ENCODE results near the gene LTBR. TPM values are rescaled to one million over a fixed set of nuclear protein-coding genes. Genes with fewer than 3 reads are reported as not detected.
"Not testable (repeated sequence)": the region's sequence is repeated elsewhere in the genome, so short reads cannot be mapped to it uniquely, and the experiment has no call there.

Gene LTBR
- total RNA-seq, 2 donors from 2014 or later: 120 to 129 TPM

DNA sequence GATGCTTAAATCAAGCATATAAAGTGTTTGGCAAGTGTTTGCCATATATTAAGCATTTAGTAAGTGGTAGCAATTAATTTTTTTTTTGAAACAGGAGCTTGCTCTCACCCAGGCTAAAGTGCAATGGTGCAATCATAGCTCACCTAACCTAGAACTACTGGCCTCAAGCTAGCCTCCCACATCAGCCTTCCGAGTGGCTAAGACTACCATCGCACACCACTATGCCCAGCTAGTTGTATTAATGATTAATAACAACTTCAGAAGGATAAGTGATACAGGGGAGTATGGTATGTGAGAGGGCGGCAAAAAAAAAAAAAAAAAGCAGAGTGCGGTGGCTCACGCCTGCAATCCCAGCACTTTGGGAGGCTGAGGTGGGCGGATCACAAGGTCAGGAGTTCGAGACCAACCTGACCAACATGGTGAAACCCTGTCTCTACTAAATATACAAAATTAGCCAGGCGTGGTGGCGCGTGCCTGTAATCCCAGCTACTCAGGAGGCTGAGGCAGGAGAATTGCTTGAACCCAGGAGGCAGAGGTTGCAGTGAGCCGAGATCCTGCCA, 39.8 kb upstream of the LTBR start:
- intact Hi-C loops (cut with DNase I, micrococcal nuclease); ATAC-seq; DNase-seq: not testable (repeated sequence)

DNA sequence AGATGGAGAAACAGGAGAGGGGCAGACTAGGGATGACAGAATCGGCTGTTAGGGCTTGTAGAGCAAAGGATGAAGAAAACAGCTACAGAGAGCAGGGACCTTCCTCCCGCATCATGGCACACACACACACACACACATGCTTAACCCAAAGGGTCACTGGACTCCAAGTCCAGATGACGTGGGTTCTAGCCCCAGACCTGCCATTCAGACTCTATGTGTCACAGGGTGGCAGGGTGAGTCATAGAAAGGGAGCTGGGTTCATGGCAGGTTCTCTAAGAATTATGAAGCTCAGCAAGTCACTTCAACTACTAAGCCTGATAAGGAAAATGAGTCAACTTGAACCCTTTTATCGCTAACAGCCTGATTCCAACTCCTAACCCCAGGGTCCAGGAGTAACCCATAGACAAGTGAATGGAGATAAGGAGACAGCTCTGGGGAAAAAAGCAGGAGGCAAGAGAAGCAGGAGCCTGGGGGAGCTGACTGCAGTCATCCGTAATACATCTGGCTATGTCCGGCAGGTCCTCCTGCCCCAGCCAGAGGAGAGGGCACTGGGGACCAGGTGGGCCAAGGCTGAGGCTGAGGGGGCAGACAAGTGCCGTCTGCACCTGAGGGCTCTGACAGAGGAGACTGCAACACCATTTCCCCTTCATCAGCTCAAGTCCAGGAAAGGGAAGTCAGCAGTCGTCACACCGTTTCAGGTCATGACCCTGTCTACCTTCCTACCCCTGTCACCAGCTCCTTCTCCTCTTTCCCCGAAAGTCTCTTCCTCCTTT, 38.5 kb upstream of the LTBR start:
- ATAC-seq: peak; percentile 16
- intact Hi-C loops (cut with DNase I, micrococcal nuclease): no loop called here
- no peak for DNase-seq

DNA sequence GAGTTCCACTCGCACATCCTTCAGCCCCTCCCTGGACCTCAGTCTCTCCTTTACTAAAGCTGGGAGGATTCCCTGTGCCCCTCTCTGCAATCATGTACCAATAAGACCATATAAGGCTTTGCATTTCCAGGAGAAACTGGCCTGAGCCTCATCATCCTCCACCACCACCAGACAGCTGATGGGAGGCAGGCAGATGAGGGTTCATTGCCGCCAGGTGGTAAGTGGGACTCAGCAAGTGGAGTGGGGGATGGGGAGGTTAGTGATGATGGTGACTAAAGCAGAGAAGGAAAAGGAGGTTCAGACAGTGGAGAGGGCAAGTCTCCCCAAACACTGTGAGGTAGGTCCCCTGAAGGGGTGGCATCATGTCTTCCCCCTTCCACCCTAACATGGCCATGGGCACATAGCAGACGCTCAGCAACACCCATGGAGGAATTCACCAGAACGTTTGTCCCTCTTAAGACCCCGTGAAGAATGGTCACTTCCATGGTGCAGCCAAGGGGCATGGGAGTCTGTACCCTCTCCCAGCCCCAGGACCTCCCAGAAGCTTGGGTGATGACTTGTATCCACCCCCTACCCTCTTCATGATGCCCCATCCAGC, 37.6 kb upstream of the LTBR start:
- DNase-seq: no peak
- no peak for ATAC-seq
- intact Hi-C loops (cut with DNase I, micrococcal nuclease): no loop called here

DNA sequence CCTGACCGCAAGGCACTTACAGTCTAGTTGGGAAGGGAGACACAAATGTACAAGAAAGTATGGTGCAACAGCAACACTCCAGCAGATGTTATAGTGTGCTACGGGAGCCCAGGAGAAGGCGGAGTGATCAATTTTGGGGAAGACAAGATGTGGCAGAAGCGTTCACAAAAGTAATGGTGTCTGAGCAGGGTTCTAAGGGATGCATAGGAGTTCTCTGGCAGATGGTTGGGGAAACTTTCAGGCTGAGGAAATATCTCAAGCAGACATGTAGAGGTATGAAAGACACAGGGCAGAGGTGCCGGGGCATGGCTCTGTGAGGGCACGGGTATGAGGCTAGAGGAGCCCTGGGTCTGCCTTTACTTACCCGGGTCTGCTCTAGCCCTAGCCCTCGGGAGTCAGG, 37.0 kb upstream of the LTBR start:
- intact Hi-C loops (cut with DNase I, micrococcal nuclease): no loop called here
- DNase-seq (no peak), ATAC-seq (no peak)

DNA sequence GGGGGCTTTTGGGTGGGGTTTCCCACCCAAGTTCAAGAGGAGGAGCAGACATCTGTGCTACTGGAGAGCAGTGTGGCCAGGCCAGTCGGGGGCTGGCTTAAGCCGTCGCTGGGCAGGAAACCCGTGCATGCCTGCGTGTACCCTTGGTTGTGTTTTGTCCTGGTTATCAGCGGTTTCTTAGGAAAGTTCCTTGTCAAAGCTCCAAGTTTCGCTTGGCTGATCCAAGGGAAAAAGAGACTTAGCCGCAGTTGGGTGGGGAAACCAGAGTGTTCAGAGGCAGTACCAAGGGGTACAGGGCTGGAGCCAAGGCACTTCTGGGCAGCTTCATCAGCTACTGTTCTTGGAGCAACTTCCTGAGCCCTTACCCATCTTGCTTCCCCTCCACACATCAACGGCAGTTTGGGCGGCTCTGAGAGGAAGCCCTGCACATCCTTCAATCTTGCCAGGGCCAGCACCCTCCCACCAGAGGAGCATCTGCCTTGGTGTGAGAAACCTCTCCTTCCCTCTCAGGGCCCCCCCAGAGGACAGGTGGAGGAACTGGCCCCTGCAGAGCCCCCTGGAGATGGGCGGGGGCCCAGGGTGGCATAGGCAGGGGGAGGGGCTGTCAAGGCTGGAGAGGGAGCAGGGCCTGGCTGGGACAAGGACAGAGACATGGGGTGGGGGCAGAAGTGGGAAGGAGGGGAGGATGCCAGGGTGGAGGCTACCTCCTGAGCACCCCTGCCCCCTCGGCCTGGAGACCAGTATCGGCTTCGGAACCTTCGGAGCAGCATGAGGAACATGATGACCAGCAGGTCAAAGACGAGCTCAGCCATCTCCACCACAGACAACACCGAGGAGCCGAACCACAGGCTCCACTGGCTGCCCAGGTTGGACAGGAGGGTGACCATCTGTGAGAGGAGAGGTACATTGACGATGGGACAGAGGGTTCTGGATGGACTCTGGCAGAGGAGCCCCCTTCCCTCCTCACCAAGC, 36.3 kb upstream of the LTBR start:
- DNase-seq (no peak), ATAC-seq (no peak)
- intact Hi-C loops (cut with DNase I, micrococcal nuclease): no loop called here

DNA sequence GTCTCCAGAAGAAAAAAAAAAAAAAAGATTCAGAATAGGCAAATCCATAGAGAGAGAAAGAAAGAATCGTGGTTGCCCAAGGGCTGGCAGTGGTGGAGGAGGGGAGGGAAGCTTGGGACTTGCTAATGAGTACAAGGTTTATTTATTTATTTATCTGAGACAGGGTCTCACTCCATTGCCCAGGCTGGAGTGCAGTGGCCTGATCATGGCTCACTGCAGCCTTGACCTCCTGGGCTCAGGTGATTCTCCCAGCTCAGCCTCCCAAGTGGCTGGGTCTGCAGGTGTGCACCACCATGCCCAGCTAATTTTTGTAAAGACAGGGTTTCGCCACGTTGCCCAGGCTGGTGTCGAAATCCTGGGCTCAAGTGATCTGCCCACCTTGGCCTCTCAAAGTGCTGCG, 32.3 kb upstream of the LTBR start:
- intact Hi-C loops (cut with DNase I, micrococcal nuclease): no loop called here
- no peak for ATAC-seq
- DNase-seq: no peak

DNA sequence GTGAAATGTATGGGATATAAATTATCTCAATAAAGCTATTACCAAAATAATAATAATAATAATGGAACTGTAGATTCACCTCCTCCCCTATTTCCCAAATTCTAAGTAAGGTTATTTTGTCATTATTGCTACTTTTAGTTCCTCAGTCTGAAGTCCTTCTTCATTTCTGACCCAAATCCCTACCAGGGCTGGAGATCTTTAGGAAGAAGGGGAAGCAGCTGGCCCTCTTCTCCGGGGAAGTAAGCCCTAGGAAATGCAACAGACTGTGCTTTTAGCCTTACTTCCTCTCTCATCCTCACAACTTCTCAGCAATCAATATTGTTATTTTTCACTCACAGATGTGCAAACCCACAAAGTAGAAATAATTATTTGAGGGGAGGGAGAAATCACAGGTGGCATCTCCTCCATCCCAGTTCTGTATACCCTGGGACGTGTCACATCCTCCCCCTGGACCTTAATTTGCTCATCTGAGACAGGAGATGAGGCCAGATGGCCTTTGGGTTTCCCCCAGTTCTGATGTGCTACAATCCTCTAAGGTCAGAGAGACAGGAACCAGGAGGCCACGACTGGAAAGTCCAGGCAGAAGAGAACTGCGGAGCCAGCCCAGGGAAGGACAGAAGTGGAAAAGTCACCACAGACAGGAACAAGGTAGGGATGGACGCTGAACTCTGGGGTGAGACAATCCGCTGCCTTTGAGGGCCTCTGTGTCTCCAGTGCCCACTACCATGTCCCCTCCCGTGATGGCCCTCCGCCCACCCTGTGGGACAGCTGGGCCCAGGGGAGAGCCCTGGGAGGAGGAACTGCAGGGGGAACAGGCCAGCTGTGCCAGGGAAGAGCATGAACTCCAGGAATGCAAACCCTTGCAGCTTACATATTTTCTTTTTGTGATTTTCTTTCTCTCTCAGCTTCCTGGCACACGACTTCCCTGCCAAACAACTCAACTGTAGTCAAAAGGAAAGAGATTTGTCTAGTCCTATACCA, 31.5 kb upstream of the LTBR start:
- ATAC-seq (no peak), DNase-seq (peak in 1 of 2 donors; percentile 6)
- intact Hi-C loops (cut with DNase I, micrococcal nuclease): no loop called here

DNA sequence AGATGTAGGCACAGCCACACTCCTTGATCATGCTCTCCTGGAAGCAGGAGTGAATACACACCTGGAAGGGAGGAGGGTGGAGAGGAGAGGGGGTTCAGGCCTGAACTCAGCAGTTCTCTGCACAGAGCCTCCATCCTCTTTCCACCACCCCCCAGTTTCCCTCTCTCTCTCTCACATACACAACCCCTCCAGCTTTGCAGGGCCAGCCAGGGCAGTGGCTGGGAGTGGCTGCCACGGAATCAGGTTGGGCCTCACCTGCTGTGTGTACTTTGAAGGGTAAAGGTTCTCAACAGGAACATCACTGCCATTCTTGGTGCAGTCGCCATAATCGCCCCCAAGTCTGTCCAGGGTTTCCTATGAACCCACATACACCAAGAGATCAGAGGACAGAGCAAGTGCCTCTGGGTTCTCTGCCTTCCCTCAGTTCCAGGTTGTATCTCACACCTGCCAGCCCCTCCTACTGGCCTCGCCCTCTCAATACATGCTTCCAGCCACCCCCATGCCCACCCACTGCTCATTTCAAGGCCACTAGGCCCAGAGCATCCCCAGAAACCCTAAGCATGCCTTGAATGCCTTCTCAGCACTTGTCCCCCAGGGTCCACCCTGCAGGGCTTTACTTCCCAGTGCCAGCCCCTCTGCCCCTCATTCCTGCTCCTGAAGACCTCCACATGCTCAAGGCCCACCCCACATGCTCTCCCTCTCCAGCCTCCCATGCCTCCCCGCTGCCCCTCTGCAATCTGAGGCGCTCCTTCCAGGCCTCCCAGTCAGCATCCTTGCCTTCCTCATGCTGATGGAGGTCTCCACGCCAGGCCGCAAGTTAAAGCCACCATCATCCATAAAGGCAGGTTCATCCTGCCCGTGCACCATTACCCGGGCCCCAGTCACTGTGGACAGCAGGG, 29.2 kb upstream of the LTBR start:
- ATAC-seq (peak; percentile 70), DNase-seq (peak in 1 of 2 donors; percentile 21)
- intact Hi-C loops (cut with DNase I, micrococcal nuclease): no loop called here

DNA sequence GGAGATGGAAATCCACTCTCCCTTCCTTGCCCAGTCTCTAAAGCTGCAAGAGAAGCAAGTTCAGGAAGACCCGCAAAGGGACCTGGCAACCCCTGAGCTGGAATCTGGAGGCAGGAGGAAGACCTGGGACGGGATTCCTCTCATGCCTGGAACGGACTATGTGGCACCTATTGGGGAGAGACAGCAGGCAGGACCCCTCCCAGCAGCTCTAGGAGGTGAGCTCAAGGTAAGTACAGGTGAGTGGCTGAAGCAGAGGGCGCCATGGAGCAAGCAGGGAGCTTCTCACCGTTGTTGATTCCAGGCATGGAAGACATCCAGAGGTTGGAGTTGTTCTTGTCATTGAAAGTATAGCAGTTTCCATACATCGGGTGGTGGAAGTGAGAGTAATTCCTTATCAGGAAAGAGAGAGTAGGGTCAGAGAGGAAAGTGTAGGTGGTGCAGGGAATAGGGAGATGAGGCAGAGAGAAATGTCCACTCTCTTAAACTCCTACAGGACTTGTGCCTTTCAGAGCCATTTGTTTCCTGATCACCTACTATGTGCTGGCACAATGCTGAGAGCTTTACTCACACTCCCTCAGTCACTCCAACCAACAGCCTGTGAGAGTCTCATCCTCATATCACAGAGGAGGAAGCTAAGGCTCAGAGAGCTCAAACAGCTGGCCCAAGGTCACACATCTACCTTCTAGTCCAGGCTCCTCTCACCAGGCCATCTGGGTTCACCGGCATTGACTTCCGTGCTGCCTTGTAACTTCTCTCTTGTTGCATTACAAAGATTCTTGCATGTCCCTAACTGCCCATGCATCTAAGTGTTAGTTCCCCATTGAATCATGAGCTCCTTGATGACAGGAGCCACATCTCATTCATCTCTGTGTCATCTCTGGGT, 28.2 kb upstream of the LTBR start:
- DNase-seq (no peak), ATAC-seq (no peak)
- intact Hi-C loops (cut with DNase I, micrococcal nuclease): no loop called here

DNA sequence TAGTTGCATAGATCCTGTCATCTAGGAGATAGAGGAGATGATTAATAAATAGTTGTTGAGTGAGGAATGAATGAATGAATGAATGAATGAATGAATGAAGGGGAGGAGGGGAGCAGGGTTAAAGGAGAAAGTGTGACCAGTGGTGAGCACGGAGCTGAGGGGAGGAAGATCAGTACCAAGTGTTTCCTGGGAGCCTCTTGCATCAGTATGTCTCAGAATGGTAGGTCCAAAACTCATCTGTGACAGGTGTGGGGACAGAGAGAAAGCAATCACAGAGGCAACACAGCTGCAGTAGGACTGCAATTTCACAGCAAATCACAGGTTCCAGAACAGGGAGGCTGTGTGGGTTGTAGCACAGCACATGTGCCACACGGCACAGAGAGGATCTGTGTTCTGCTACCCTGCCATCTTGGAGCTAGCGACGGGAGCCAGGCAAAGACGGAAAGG, 27.6 kb upstream of the LTBR start:
- no peak for ATAC-seq
- intact Hi-C loops (cut with DNase I, micrococcal nuclease): no loop called here

DNA sequence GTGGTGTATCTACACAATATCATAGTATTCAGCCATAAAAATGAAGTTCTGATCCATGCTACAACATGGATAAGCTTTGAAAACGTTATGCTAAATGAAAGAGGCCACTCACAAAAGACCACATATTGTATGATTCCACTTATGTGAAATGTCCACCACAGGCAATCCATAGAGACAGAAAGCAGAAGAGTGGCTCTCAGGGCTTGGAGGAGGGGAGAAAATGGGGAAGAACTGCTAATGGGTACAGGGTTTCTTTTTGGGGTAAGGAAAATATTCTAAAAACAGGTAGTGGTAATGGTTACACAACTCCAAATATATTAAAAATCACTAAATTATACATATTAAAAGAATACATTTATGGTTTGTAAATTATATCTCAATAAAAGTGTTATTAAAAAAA, 25.1 kb upstream of the LTBR start:
- intact Hi-C loops (cut with DNase I, micrococcal nuclease): no loop called here
- ATAC-seq: no peak
- no peak for DNase-seq

More for the DNA sequence above, 27.6 kb upstream of the LTBR start:
- DNase-seq: no peak

DNA sequence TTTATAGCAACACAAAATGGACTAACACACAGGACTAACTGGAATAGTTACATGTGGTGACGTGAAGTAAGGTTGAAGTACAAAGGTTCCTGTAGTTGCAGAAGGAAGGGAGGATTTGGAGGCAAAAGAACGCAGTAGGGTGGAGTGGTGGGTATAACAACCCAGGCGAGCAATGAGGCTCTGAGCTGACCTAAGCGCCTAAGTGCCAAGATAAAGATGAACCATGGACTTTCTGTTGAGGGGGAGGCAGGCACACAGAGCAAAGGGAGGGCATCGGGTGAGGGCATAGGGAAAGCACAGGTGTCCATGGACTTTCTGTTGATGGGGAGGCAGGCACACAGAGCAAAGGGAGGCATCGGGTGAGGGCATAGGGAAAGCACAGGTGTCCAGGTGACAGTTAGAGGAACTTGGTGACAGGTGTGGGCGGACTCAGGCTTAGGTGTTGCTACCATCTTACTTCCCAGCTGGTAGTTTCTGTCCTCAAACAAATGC, 23.8 kb upstream of the LTBR start:
- intact Hi-C loops (cut with DNase I, micrococcal nuclease): no loop called here
- peak; percentile 59 for ATAC-seq

DNA sequence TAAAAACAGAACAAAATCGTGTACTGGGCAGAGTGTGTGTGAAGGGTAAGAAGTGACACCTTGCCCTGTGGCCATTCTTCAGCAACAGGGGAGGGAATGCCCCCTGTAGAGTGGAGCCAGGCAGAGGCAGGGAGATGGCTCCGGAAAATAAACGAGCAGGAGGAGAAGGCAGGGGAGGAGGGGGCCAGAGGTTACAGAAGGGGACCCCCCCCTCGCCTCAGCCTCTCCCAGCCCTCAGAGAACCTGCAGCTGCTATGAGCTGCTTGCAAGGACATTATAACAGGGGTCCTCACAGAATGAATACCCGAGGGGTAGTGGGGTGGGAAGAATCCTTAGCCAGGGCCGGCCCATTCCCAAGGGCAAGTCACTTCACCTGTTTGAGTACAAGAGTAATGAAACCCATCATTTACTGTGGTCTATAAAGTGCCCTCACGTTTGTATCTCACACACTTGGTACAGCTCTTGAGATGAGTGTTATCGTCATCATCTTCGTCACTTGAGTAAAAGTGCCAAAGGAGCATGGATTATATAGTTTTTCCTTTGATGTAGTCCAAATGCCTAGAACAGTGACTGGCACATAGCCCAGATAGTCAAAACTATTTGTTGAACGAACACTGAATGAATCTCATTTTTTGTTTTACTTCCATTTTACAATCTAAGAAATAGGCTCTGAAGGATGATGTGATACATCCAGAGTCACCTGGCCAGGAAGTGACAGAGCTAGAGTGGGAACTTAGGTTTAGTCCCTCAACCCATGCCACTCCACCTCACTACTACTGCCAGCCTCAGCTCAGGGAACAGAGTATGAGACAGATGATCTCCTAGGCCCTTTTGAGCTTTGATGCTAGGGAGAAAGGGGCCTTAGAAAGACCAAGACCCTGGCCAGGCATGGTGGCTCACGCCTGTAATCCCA, 23.1 kb upstream of the LTBR start:
- intact Hi-C loops (cut with DNase I, micrococcal nuclease): no loop called here
- DNase-seq: no peak
- ATAC-seq: no peak

More for the DNA sequence above, 23.8 kb upstream of the LTBR start:
- DNase-seq: peak; percentile 55 to 83

DNA sequence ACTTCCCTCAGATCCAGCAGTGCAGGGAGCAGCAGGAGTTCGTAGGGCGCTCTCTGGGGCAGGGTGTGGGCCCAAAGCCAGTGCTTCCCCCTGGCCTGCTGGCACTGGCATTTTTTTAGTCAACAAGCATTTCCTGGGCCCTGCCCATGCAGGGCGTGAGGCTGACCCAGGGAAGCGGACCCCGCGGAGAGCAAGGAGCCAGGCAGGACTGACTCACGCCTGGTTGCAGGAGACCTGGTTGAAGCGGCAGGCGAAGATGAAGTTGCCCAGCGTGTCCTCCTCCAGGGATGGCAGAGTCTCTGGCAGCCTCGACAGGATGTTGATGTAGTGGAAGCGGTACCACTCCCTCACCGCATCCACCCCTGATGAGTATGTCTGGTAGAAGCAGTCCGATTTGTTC, 22.1 kb upstream of the LTBR start:
- DNase-seq: peak; percentile 81 to 90
- ATAC-seq: peak; percentile 45
- intact Hi-C loops (cut with DNase I, micrococcal nuclease): no loop called here

DNA sequence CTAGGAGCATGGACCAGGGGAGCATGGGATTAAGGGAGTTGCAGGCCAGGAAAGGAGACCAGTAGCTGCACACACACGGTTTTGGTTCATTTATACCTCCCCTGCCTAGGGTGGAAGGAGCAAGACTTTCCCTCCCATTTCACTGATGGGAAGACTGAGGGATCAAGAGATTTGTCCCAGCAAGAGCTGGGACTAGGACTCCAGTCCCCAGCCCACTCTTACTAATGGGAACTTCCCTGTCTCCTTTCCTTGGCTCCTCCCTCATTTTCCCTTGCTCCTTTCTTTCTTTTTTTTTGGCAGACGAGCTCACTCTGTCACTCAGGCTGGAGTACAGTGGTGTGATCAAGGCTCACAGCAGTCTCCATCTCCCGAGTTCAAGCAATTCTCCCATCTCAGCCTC, 21.6 kb upstream of the LTBR start:
- DNase-seq (peak in 1 of 2 donors; percentile 18), ATAC-seq (no peak)
- intact Hi-C loops (cut with DNase I, micrococcal nuclease): no loop called here

Measured in left colon (tissue), 2 donors.